ENCODE results near the gene MAMDC4. TPM values are rescaled to one million over a fixed set of nuclear protein-coding genes. Genes with fewer than 3 reads are reported as not detected.
"Not testable (repeated sequence)": the region's sequence is repeated elsewhere in the genome, so short reads cannot be mapped to it uniquely, and the experiment has no call there.

Gene MAMDC4
- total RNA-seq, 1 experiment from 2014 or later: 2.1 TPM

- DNase-seq (ENCODE audit: low read depth): no peak
These were observed 26.6 kb upstream of the MAMDC4 start for GRCh38 chr9:136825295-136826187.

GRCh38 chr9:136826188-136826541, 26.0 kb upstream of the MAMDC4 start:
- DNase-seq (ENCODE audit: low read depth): no peak

GRCh38 chr9:136826703-136827582, 25.2 kb upstream of the MAMDC4 start:
- DNase-seq (ENCODE audit: low read depth): no peak

- DNase-seq (ENCODE audit: low read depth): no peak
These were observed 24.2 kb upstream of the MAMDC4 start for GRCh38 chr9:136827794-136828473.

GRCh38 chr9:136828474-136829140, 23.5 kb upstream of the MAMDC4 start:
- DNase-seq (ENCODE audit: low read depth): no peak

- DNase-seq (ENCODE audit: low read depth): peak; percentile 6
These were observed 22.7 kb upstream of the MAMDC4 start for GRCh38 chr9:136829412-136829811.

- peak; percentile 10 for DNase-seq (ENCODE audit: low read depth)
These were observed 21.9 kb upstream of the MAMDC4 start for GRCh38 chr9:136829981-136830885.

- DNase-seq (ENCODE audit: low read depth): peak; percentile 2
These were observed 21.0 kb upstream of the MAMDC4 start for GRCh38 chr9:136831002-136831719.

- DNase-seq (ENCODE audit: low read depth): peak; percentile 7
These were observed 20.4 kb upstream of the MAMDC4 start for GRCh38 chr9:136831720-136832104.

GRCh38 chr9:136832581-136832980, 19.6 kb upstream of the MAMDC4 start:
- DNase-seq (ENCODE audit: low read depth): peak; percentile 7

GRCh38 chr9:136833381-136834048, 18.6 kb upstream of the MAMDC4 start:
- peak; percentile 4 for DNase-seq (ENCODE audit: low read depth)

- DNase-seq (ENCODE audit: low read depth): peak; percentile 11
These were observed 16.8 kb upstream of the MAMDC4 start for GRCh38 chr9:136835162-136835931.

GRCh38 chr9:136835932-136836904, 15.9 kb upstream of the MAMDC4 start:
- DNase-seq (ENCODE audit: low read depth): no peak

GRCh38 chr9:136837146-136837855, 14.8 kb upstream of the MAMDC4 start:
- DNase-seq (ENCODE audit: low read depth): no peak

GRCh38 chr9:136837856-136838277, 14.3 kb upstream of the MAMDC4 start:
- DNase-seq (ENCODE audit: low read depth): not testable (repeated sequence)
